NCI-H2196 (cell line): Measurements from ENCODE around the gene PAM.
"Not testable (repeated sequence)": the region's sequence is repeated elsewhere in the genome, so short reads cannot be mapped to it uniquely, and the experiment has no call there.

ENCODE experiments used
- DNase-seq: peaks from one replicate; lab custom pipeline; 2025; ENCODE audit not compliant: unreplicated experiment; lab: John Stamatoyannopoulos, UW

Gene PAM

DNA sequence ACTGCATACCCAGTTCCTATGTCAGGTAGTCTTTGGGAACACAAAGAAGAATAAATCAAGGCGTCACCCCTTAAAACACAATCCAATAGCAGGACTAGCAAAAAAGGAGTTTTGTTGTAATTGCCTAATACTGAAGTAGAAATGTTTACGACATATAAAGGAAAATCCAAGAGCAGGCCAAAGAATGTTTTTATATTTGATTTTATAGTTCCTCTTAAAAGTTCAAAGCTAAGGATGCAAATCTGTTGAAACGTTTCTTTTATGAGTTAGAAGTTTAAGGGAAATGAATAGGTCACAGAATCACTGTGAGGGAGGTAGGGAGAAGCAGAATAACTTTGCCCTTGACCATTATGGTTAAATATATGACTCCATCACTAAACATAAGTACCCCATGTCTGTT lies 136.1 kb downstream of the PAM start:
- DNase-seq = no peak

DNA sequence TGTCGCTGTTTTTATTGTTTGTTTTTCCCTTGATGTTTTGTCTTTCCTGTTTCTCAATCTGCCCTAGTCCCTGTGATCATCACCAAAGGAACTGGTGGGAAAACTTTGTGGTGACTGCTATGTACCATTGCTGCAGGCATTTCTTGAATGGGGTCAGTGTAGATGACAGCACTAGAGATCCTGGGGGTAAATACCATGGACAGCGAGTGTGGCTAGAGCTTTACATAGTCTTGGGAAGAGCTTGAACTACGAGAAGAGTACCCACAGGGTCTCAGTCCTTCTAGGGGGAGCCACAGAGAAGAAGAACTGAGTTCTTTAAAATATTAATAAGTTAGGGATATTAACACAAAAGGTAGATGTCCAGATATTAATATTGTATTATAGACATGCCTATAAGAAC lies 138.8 kb downstream of the PAM start:
- DNase-seq = no peak

DNA sequence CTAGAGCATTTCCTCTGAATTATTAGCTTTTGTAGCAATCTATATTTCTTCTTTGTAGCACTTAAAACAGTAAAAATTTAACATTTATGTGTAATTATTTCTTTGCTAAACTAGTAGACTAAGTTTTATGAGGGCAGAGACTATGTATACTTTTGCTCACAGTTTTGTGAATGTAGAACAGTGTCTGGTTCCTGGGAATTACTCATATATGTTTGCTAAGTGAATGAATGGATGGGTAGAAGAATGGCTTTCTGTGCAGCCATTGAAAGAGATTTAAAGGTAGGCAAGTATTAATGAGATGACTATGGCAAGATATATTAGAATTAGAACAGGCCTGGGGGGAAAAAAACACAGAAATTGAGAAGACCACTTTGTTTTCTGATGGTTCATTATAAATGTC lies 140.1 kb downstream of the PAM start:
- no peak for DNase-seq

DNA sequence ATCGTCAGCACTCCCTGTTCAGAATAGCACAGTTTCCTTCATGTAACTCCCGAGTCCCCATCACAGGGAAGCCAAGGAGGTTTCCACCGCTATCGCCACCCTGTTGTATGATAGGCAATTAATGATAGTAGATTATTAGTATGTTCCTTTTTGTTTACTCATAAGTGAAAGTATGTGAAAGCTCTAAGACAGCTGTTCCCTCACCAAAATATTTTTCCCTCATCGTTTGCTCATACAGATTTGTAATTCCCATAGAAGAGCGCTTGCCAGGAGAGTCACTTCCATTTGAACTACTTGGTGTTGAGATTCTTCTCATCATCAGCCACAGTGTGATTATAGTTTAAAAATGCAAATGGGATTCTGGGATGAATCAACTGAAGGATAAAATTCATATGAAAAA lies 140.9 kb downstream of the PAM start:
- no peak for DNase-seq

DNA sequence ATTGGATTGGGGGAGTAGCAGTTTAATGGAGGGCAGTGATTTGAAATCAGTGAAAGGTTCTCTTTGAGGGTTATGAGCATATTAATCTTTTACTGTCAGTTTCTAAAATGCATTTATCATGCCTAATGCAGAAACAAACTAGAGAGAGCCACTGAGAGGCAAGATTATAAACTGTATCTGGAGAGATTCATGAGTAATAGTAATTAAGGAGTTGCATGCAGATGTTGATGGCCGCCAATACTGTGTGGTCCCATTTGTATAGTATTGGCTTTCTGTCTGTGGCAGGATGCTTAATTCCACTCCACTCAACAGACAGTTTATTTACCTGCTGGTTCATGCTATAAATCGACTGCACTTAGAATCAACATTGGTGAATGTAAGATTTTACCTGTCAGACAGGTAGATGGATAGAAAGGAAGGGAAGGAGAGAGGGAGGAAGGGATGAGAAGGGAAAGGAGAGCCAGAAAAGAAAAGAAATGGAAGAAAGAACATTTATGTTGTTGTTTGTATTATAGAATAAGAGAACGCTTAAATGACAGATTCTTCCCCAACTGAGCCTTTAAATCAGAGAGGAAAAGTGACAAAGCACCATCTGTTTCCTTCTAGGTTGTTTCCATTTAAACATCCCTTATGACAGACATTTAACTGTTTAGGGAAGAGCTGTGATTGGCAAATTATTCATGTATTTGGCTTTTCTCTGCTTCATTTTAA lies 146.5 kb downstream of the PAM start:
- no peak for DNase-seq

DNA sequence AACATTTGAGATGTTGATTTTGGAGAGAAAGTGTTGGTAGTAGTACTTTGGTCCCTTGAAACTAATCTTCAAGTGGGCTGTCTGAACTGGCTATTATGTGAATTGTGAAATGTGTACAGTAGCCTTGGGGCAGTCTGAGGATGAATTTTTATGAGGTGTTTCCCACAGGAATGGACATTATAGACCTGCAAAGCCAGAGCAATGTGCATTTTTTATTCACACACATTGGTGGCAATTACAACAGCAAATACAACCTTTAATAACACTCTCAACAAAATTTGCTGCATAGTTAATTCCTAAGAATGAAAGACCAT lies 147.0 kb downstream of the PAM start:
- no peak for DNase-seq

DNA sequence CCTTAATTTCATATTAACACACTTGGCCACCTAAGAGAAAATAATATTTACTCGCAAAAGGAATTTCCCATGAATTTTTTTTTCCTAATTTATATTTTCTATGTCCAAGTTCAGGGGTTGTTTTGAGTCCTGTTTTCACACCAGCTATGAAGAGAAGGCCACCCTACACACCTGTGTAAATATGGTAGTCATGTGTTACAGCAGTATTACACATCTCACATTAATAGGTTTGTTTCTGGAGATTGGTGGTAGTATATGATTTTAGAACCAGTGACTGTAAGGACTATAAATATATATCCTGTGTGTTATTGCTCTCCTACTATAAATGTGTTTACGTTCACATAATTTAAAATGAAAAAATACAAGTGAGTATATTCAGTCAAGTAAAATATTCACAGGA lies 147.5 kb downstream of the PAM start:
- no peak for DNase-seq

DNA sequence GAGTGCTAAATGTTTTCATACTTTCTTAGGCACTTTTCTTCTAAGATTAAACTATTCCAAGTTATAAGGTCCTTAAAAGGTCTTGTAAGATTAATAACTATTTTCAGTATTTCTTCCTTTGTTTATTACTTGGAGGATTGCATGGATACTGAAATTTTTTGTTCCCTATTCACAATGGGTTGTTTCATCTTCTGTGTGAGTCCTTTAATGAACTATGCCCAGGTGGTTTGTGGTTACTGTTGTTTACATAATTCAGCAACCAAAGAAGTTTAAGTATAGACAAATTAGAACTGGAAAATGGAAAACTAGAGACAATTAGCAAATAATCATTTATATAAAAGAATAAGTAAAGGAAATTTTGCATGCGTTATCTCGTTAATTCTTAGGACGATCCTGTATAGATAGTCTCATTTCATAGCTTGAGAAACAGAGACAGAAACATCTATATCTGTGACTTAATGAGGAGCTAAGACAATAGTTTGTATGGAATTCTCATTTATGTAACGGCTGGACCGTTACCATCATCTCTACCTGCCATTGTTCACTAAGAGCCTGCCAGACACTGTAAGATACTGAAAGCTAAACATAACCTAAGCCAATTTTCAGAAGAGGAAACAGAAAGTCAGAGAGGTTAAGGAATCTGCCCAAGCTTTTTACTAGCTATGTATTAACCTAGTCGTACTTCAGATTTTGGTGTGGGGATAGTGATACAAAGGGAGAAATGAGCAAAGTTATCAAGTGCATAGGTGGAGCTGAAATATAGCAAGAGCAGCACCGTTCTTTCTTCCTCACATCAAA lies 148.2 kb downstream of the PAM start:
- DNase-seq = no peak

DNA sequence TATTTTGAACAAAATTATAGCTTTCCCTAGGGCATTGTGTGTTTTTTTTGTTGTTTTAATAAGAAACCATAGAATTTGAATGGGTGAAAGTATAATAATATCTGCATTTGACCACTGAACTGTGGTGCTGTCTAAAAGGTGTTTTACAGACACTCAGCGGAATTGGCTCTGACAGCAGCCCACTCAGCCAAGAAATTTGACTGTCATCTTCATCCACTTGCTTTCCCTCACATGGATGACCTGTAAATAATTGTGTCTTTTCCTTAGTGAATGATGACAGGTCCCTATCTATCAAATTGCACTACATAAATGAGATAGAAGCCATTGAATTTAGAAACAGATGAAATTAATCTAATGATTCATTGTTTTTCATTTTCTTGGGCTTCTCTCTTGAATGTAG lies 150.0 kb downstream of the PAM start:
- no peak for DNase-seq

DNA sequence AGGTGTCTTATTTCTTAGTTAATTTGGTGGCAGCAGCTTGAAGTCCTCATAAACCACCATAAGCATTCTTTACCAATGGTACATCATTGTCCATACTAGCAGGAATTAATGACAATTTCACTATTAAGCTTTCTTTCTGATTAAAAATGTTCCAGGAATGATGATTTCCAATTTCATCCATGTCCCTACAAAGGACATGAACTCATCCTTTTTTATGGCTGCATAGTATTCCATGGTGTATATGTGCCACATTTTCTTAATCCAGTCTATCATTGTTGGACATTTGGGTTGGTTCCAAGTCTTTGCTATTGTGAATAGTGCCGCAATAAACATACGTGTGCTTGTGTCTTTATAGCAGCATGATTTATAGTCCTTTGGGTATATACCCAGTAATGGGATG lies 152.0 kb downstream of the PAM start:
- not testable (repeated sequence) for DNase-seq

DNA sequence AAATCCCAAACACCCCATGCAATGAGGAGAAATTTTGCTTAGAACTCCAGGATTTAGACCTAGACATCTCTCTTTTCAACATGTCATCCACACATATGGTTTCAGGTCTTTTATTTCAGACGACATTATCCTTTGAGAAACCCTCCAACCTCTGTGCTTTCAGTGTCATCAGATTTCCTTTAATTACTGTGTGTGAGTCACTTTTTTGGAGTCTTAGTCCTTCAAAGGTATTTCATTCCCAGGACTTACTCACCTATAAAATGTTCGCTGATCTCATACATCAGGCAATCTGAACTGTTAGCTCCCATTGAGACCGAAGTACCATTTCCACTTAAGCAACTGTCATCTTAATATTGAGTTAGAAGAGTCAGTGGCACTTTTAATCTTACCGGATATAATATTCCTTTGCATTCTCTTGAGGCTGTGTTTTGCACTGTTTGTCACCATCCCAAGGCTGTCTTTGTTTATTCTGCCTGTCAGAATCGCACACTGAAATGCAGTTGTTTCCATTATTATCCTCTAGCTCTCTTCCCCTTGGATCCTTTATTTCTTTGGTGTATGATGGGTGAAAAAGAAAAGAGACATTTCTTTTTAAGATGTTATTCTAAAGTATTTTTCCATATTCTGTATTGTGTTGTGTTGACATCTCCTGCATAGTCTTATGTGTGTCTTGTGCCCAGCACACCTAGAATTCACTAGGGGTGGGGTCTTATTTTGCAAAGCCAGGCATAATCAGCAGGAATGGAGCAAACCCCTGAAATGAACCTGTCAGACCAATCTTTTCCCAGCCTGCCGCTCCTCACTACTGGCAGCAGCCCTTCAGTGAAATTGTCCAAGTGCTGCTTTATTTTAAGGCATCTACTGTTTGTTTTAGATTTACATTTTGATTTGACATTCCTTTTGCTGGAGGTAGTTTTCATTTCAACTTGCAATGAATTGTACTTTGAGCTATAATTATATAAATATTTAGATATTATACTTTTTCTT lies 155.4 kb downstream of the PAM start:
- DNase-seq = no peak

DNA sequence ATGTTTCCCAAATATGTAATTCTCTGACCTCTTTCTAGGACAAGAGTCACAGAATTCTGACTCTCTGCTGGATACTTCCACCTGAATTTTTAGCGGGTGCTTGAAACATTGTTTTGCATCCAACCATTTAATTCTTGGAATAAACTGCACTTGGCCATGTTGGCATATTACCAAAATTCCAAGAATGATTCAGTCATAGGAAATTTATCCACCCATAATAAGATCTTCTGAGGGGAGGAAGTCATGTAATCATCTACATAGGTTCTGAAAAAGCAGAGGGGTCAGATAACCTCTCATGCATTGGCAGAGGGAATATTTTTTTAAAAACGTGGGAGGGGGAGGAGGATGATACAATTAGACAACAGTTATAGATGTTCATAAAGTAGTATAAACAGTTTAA lies 156.9 kb downstream of the PAM start:
- DNase-seq = no peak

DNA sequence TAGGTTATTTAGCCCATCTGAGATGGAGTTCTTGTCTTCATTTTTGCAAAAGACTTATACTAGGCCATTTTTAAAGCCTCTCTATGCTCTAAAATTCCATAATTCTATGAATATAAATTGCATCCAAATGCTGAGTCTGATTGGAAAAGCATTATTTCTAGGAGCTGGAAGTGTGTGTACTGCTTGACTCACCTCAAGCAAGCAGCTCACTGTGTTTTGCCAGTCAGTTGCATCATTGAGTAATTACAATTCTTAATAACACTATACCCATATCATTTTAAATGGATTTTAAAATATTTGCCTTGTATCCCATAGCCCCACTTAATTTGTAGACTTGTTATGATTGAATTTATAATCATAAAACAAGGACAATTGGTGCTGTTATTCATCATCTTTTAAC lies 161.0 kb downstream of the PAM start:
- no peak for DNase-seq

DNA sequence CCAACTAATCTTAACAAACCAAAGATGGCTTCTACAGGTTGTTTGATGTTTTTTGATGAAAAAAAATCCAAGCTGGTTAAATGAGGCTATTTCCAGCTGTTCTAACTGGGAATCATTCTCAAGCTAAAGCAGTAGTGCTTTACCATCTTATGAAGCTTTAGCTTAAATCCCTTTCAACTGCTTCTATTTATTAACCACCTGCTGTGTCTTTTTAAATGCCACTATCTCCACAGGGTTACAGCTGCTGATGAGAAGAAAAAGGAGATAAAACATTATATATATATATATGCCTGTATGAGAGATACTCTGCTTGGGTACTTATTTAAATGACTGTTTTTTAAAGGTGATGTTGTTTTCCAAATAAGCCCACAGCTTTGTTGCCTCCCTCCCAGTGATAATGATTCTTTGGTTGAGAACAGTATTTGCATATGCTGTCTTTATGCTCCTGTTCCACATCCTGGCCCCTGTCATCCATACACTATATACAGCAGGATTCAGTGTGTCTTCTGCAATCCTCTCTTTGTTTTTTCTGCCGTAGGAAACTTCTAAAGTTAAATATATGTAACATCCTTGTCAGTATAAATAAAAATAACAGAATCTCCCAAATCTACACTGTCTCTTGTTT lies 164.0 kb downstream of the PAM start:
- no peak for DNase-seq

DNA sequence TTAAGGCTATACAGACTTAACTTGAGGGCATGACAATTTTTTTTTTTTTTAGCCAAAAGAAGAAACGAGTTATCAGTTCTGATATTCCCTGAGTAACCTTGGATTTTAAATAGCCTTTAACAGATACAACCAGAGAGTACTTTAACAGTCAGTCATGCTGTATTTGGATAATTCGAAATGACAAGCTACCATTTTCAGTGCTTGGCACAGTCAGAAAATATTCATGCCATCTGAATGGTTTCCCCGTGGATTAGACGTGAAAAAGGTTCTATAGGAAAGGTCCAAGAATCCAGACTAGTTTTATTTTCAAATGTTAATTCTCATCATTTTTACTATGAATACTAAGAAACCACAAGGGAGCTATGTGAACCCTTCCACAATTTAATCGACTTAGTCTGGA lies 165.7 kb downstream of the PAM start:
- DNase-seq = no peak

DNA sequence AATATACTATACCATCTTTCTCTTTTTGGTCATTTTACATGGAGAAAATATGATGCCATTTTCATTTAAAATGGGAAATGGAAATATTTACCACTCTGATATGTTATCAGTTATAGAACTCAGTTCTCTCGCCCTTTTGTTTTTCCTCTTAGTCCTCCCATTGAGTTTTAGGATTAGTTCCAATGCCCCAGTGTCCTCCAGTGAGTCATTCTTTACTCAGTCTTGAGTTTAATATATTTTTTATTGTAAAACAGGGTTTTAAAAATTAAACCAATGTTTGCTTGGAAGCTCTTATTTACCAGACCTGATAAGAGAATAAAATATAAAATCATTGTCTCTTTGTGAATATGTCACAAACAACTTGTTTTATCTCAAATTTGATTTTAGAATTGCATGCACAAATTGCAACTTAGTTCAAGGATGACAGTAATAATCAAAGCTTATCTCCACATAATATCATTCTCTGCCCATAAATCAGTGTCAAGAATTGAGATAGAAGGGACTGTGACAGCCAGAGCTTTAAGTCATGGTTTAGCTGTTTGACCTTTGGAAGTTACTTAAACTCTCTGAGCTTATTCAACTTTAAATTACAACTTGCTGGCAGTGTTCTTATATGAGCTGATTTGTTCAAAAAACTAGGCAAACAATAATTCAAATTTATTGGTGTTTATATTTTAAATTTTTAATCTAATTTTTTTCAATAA lies 166.4 kb downstream of the PAM start:
- DNase-seq = no peak

DNA sequence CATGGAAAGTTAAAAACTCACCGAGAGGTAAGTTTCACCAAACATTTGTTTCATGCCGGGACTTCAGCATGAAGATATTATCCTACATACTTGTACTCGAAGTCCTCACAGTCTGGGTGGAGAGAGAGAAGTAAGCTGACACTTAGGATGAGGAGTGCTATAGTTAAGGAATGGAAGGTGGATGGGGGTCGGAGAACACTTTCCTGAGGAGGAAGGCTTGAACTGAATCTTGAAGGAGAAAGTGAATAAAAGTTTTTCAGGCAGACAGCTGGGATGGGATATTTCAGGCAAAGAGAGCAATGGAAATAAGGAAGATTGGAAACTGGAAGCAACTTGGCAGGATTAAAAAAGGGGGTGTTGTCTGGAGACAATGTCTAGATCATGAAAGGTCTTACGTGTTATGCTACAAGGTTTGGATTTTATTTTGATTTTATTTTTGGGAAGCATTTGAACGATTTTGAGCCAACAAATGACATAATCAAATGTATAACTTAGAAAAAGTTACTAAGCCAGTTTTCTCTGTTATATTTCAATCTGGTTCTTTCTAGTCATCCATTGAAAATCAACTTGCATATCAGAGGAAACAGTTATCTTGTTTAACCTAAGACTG lies 167.1 kb downstream of the PAM start:
- no peak for DNase-seq

DNA sequence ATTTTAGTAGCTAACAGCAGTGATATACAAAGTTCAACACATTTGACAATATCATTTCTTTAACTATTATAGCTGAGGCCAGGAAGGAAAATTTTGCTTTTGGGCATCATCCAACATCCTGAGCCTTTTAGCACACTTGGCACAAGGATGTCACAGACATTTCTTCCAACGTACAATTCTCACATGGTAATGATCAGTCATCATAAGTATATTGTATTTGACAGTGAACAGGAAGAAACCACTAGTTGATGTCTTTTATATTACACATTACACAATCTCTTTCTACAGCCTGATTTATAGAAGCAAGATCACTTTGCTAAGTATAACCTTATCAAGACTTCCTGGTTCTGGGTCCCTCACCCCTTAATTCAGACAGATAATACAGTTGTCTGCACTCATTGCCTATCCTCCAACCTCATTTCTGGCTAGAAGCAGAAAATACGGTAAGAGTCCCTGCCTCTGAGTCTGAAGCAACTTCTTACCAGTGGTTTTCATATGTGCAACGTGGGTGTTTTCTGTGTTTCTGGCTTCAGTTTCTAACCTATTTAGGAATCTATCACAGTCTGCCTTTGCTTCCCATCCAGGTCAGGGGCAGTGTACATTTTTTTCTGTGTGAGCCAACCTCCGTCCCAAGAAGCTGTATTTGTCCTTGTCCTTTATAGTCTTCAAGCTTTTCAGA lies 167.8 kb downstream of the PAM start:
- no peak for DNase-seq

DNA sequence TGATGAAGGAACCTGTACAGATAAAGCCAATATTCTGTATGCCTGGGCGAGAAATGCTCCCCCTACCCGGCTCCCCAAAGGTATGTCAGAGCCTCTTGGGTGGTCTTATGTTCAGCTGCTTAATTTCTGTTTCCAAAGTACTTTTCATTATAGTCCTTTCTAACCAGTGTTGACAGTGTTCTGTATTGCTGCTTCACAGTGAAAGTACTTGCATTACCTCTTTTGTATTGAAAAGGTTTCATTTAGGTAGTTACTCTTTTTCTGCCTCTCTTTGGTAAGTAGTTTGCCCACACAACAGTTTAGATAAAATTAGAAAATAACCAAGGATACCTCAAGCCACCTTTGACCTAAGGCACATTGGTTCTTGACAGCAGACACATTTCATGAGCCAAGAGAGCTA lies 169.9 kb downstream of the PAM start:
- DNase-seq = no peak

DNA sequence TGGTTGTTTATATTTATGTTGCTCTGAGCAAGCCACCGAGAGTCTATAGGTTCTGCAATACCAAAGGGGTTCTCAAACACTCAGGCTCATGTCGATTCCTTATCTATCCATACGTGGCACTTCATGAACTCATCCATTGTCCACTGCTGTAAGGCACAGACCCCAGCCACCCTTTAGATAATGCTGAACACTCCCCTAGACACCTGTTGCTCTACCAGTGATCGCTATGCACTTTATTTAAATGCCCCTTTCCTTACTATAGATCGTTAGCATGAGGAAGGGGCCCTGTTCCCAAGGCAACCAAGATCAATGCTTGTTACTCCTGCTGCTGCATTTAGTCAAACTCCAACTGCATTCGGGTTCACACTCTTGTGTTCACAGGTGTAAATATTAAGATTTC lies 171.9 kb downstream of the PAM start:
- DNase-seq = no peak
